Neuronal stem cell (in vitro differentiated cells): Measurements from ENCODE around the gene SMIM26.

Experiments used
- DNase-seq: peaks from one replicate; pipeline ENCODE4 v3.0.0-alpha.2; 2013; ENCODE audit warnings: low spot score
- H2AFZ ChIP-seq: one replicate; pipeline ENCODE4 v1.6.1; 2013; ENCODE audit warnings: mild to moderate bottlenecking, low read length, inconsistent platforms
- H2AK5ac ChIP-seq: 2 replicates; pipeline ENCODE4 v1.6.1; 2013; ENCODE audit warnings: low read depth, mild to moderate bottlenecking, inconsistent platforms, low read length, moderate library complexity, mixed read lengths
- H2BK120ac ChIP-seq: 2 replicates; pipeline ENCODE4 v1.6.1; 2013; ENCODE audit warnings: low read depth, mild to moderate bottlenecking, inconsistent platforms, low read length, moderate library complexity, mixed read lengths
- H2BK12ac ChIP-seq: one replicate; pipeline ENCODE4 v1.6.1; 2013; ENCODE audit warnings: low read length, inconsistent platforms
- H2BK15ac ChIP-seq: 2 replicates; pipeline ENCODE4 v1.6.1; 2013; ENCODE audit warnings: mild to moderate bottlenecking, low read length, inconsistent platforms, mixed read lengths
- H2BK5ac ChIP-seq: one replicate; pipeline ENCODE4 v1.6.1; 2013; ENCODE audit warnings: inconsistent platforms, mild to moderate bottlenecking, low read length, moderate library complexity
- H3K14ac ChIP-seq: one replicate; pipeline ENCODE4 v1.6.1; 2013; ENCODE audit warnings: low read length, inconsistent platforms
- H3K18ac ChIP-seq: 2 replicates; pipeline ENCODE4 v1.6.1; 2013; ENCODE audit warnings: low read length, inconsistent platforms
- H3K23ac ChIP-seq: 2 replicates; pipeline ENCODE4 v1.6.1; 2013; ENCODE audit warnings: low read depth, mild to moderate bottlenecking, mixed read lengths, low read length, inconsistent platforms; ENCODE audit not compliant: poor library complexity
- H3K27ac ChIP-seq: replicated peaks from 3 replicates; pipeline ENCODE4 v1.5.1; 2013; ENCODE audit warnings: low read length, inconsistent platforms
- H3K27me3 ChIP-seq, 3 experiments: 2 replicates each; pipeline ENCODE4 v1.6.1; 2013; ENCODE audit warnings: low read length in 3 of 3, mild to moderate bottlenecking in 2 of 3, inconsistent platforms in 1 of 3, low read depth in 1 of 3, mixed read lengths in 1 of 3, moderate library complexity in 1 of 3; ENCODE audit not compliant: control insufficient read depth in 3 of 3, insufficient read depth in 3 of 3
- H3K36me3 ChIP-seq, 2 donors: replicated peaks in 1 of 2; 2 replicates each; pipeline ENCODE4 v1.6.1; 2013; ENCODE audit warnings: low read length in 2 of 2; ENCODE audit not compliant: control insufficient read depth in 2 of 2, insufficient read depth in 2 of 2
- H3K4ac ChIP-seq: 2 replicates; pipeline ENCODE4 v1.6.1; 2013; ENCODE audit warnings: inconsistent platforms, mild to moderate bottlenecking, low read length, moderate library complexity
- H3K4me1 ChIP-seq, 2 donors: 1 replicate in 1 of 2; 2 replicates in 1 of 2; pipeline ENCODE4 v1.6.1; 2013; ENCODE audit warnings: low read length in 2 of 2, low read depth in 1 of 2; ENCODE audit not compliant: control insufficient read depth in 2 of 2, insufficient read depth in 1 of 2
- H3K4me2 ChIP-seq: one replicate; pipeline ENCODE4 v1.6.1; 2013; ENCODE audit warnings: mild to moderate bottlenecking, low read length, inconsistent platforms; ENCODE audit not compliant: insufficient read depth, poor library complexity, severe bottlenecking
- H3K4me3 ChIP-seq, 2 donors: 2 replicates each; pipeline ENCODE4 v1.5.1; 2013; ENCODE audit warnings: low read length in 2 of 2, mild to moderate bottlenecking in 2 of 2, inconsistent platforms in 1 of 2, moderate library complexity in 1 of 2
- H3K79me1 ChIP-seq: one replicate; pipeline ENCODE4 v1.6.1; 2013; ENCODE audit warnings: low read depth, mild to moderate bottlenecking, inconsistent platforms, low read length, moderate library complexity
- H3K9ac ChIP-seq: one replicate; pipeline ENCODE4 v1.6.1; 2013; ENCODE audit warnings: mild to moderate bottlenecking, low read depth, low read length, inconsistent platforms; ENCODE audit not compliant: poor library complexity
- H3K9me3 ChIP-seq, 2 donors: replicated peaks in 1 of 2; 2 replicates each; pipeline versions ENCODE3 to v1.6.1; 2013; ENCODE audit warnings: low read length in 2 of 2, mild to moderate bottlenecking in 2 of 2, inconsistent platforms in 1 of 2, low read depth in 1 of 2, mixed read lengths in 1 of 2, moderate library complexity in 1 of 2; ENCODE audit not compliant: control insufficient read depth in 2 of 2, insufficient read depth in 1 of 2
- H4K8ac ChIP-seq: one replicate; pipeline ENCODE4 v1.6.1; 2013; ENCODE audit warnings: low read depth, mild to moderate bottlenecking, inconsistent platforms, low read length, moderate library complexity
- H4K91ac ChIP-seq: one replicate; pipeline ENCODE4 v1.6.1; 2013; ENCODE audit warnings: low read length, low read depth, mild to moderate bottlenecking, inconsistent platforms; ENCODE audit not compliant: poor library complexity
- WGBS, 2 donors: extraction: QIAGEN DNeasy Blood & Tissue Kit; methylation state at CpG; one replicate each; pipeline ENCODE4 v1.1.7; 2013; ENCODE audit warnings: missing lambda C conversion rate in 2 of 2, mixed read lengths in 1 of 2; ENCODE audit not compliant: insufficient read length in 2 of 2, insufficient replicate concordance in 1 of 2; ENCODE audit errors: extremely low coverage in 2 of 2; 5-methylcytosine and 5-hydroxymethylcytosine counted together

SMIM26 gene

DNA sequence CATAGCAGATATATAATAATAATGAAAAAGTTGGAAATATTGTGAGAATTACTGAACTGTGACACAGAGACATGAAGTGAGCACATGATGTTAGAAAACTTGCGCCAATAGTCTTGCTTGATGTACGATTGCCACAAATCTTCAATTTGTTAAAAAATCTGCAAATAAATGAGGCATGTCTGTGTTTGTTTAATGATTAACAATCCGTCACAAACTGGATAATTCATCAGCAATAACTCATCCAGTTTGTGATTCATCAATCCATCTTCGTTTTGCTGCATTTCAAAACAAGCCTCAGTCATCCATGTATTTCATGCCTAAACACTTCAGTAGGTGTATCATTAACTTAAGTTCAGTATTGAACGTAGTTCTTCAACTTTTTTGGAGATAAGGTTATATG is 25.5 kb upstream of the SMIM26 start:
- no peak overlapping the region for H3K4ac ChIP-seq
- H3K36me3 ChIP-seq, result peaks cover 13 to 82% of the 10 kb centered on the region in 2 donors
- no peak overlapping the region for H3K18ac ChIP-seq
- H2AK5ac ChIP-seq, result no peak overlapping the region
- no peaks in the 10 kb centered on the region for H3K4me1 ChIP-seq
- no peak overlapping the region for H3K14ac ChIP-seq
- H3K79me1 ChIP-seq, result no peaks in the 10 kb centered on the region
- H4K91ac ChIP-seq, result no peak overlapping the region
- DNase-seq, result no peak
- no peak overlapping the region for H3K23ac ChIP-seq
- no peak overlapping the region for H2BK12ac ChIP-seq
- no peaks in the 10 kb centered on the region for H3K27me3 ChIP-seq
- no peak overlapping the region for H2BK5ac ChIP-seq
- no peak overlapping the region for H3K4me3 ChIP-seq
- no peak overlapping the region for H2BK120ac ChIP-seq
- no peaks in the 10 kb centered on the region for H3K9me3 ChIP-seq
- no peak overlapping the region for H4K8ac ChIP-seq
- whole genome bisulfite sequencing, 2 donors, result no CpG with 5 or more reads among the region's 5 CpGs
- no peak overlapping the region for H2AFZ ChIP-seq
- H3K4me2 ChIP-seq, result no peak overlapping the region
- H3K27ac ChIP-seq, result no peak overlapping the region
- H2BK15ac ChIP-seq, result no peak overlapping the region
- H3K9ac ChIP-seq, result no peak overlapping the region

DNA sequence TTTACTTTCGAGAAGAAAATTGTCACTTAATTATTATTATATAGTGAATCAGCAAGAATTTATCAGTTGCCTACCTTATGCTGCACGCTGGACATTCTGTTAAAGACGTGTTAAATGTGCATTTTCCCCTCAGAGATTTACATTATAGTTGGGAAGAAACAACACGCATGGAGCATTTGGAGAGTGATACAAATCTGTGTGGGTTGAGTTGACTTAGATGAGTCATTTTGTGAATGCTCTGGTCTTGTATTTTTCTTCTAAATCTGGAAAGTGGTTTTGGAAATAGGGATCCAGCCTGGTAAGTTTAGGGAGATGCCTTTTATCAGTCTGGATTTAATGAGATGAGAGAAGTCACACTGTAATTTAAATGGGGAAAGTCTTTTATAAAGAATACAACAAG is 24.0 kb upstream of the SMIM26 start:
- H3K9me3 ChIP-seq, result peaks cover 0 to 2% of the 10 kb centered on the region in 2 donors
- WGBS, 2 donors, result no CpG with 5 or more reads among the region's 4 CpGs
- no peak overlapping the region for H3K4me3 ChIP-seq
- H4K91ac ChIP-seq, result no peak overlapping the region
- no peak for DNase-seq
- H3K9ac ChIP-seq, result no peak overlapping the region
- H3K4me1 ChIP-seq, result no peaks in the 10 kb centered on the region
- no peak overlapping the region for H2BK15ac ChIP-seq
- H3K36me3 ChIP-seq, result peaks cover 16 to 86% of the 10 kb centered on the region in 2 donors
- no peaks in the 10 kb centered on the region for H3K27me3 ChIP-seq
- H3K4me2 ChIP-seq, result no peak overlapping the region
- H2AK5ac ChIP-seq, result no peak overlapping the region
- H3K4ac ChIP-seq, result no peak overlapping the region
- no peak overlapping the region for H3K18ac ChIP-seq
- H3K23ac ChIP-seq, result no peak overlapping the region
- no peak overlapping the region for H2AFZ ChIP-seq
- no peak overlapping the region for H2BK12ac ChIP-seq
- no peak overlapping the region for H3K14ac ChIP-seq
- H2BK5ac ChIP-seq, result no peak overlapping the region
- H2BK120ac ChIP-seq, result no peak overlapping the region
- no peak overlapping the region for H3K27ac ChIP-seq
- H3K79me1 ChIP-seq, result no peaks in the 10 kb centered on the region
- H4K8ac ChIP-seq, result no peak overlapping the region

DNA sequence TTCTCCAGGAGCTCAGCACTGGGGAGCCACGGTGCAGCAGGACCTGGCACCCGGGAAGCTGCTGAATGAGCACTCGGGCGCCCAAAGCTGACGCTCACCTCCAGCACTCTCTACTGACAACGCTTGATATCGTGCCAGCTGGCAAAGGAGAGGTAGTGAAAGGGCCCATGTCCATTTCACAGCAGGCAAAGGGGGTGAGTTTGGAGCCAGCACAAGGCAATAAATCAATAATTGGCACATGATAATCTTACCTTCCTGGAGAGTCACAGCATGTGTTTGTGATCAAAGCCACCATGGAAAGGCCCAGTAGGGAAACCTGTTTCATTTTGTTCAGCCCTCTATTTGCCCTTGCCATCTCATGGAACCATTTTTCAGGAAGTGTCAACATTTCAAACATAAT is 23.3 kb upstream of the SMIM26 start:
- Histone ChIP-seq H3K18ac (no peak overlapping the region), H3K23ac (no peak overlapping the region), H3K27me3 (no peaks in the 10 kb centered on the region), H3K9me3 (peaks cover 0 to 2% of the 10 kb centered on the region in 2 donors), H3K4me2 (no peak overlapping the region), H3K36me3 (peaks cover 18 to 87% of the 10 kb centered on the region in 2 donors), H4K91ac (no peak overlapping the region), H4K8ac (no peak overlapping the region), H3K27ac (no peak overlapping the region), H3K4ac (no peak overlapping the region), H2BK15ac (no peak overlapping the region), H2BK12ac (no peak overlapping the region), H3K79me1 (no peaks in the 10 kb centered on the region), H3K14ac (no peak overlapping the region), H3K4me3 (no peak overlapping the region), H2AFZ (no peak overlapping the region), H3K4me1 (no peaks in the 10 kb centered on the region), H2BK120ac (no peak overlapping the region), H2BK5ac (no peak overlapping the region), H3K9ac (no peak overlapping the region), H2AK5ac (no peak overlapping the region)
- no peak for DNase-seq
- WGBS, 2 donors, result no CpG with 5 or more reads among the region's 7 CpGs

DNA sequence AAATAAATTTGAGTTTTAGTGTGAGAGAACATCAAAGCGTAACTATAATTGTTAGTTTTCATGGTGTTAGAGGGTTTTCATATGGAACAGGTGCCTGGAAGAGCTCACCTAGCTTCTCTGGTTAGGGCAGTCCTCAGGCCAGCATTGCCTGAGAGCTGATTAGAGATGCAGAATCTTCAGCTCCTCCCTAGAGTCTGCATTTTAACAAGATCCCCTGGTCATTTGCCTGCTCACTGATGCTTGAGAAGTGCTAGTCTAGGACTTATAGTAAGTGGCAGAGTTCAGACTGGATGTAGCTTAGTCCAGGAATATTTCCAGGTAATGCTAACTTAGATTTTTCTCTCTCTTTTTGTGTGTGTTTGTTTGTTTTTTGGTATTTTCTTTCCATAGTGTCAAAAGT is 21.7 kb upstream of the SMIM26 start:
- no peak for DNase-seq
- Histone ChIP-seq H3K27me3 (no peaks in the 10 kb centered on the region), H4K91ac (no peak overlapping the region), H2AK5ac (no peak overlapping the region), H3K9ac (no peak overlapping the region), H3K4me3 (no peak overlapping the region), H3K27ac (no peak overlapping the region), H2BK15ac (no peak overlapping the region), H3K14ac (no peak overlapping the region), H2AFZ (no peak overlapping the region), H3K36me3 (peaks cover 18 to 92% of the 10 kb centered on the region in 2 donors), H3K23ac (no peak overlapping the region), H3K4ac (no peak overlapping the region), H2BK120ac (no peak overlapping the region), H3K4me1 (no peaks in the 10 kb centered on the region), H4K8ac (no peak overlapping the region), H3K79me1 (no peaks in the 10 kb centered on the region), H3K9me3 (peaks cover 0 to 2% of the 10 kb centered on the region in 2 donors), H3K18ac (no peak overlapping the region), H3K4me2 (no peak overlapping the region), H2BK12ac (no peak overlapping the region), H2BK5ac (no peak overlapping the region)
- no CpG with 5 or more reads among the region's 1 CpG for WGBS, 2 donors
